ENCODE results near the gene ZDHHC16.

The ZDHHC16 gene

GRCh38 chr10:97428572-97428981, 17.4 kb upstream of the ZDHHC16 start:
- Mint-ChIP-seq H3K4me3 (peak overlapping the region; percentile 76 to 84 (median 82)), H3K27ac (peak overlapping the region; percentile 46 to 82 (median 76)), H3K27me3 (ENCODE audit: low read depth) (no peaks in the 10 kb centered on the region), H3K9me3 (no peaks in the 10 kb centered on the region), H3K36me3 (ENCODE audit: low read depth) (peaks cover 38% of the 10 kb centered on the region), H3K4me1 (peaks cover 19% of the 10 kb centered on the region)
- TF ChIP-seq CTCF (IDR thresholded peaks at IDR 0.05; ENCODE audit: unreplicated experiment in 3 of 3): no peak

- Mint-ChIP-seq H3K4me3 (no peak overlapping the region), H3K9me3 (no peaks in the 10 kb centered on the region), H3K4me1 (no peaks in the 10 kb centered on the region), H3K27ac (no peak overlapping the region), H3K36me3 (ENCODE audit: low read depth) (peaks cover 54% of the 10 kb centered on the region), H3K27me3 (ENCODE audit: low read depth) (no peaks in the 10 kb centered on the region)
- no peak for TF ChIP-seq CTCF (IDR thresholded peaks at IDR 0.05; ENCODE audit: unreplicated experiment in 3 of 3)
Measured at GRCh38 chr10:97434055-97434454, 11.9 kb upstream of the ZDHHC16 start.

GRCh38 chr10:97434557-97434956, 11.4 kb upstream of the ZDHHC16 start:
- H3K36me3 Mint-ChIP-seq (ENCODE audit: low read depth): peaks cover 55% of the 10 kb centered on the region
- TF ChIP-seq CTCF (IDR thresholded peaks at IDR 0.05; ENCODE audit: unreplicated experiment in 3 of 3): no peak
- H3K27me3 Mint-ChIP-seq (ENCODE audit: low read depth): no peaks in the 10 kb centered on the region
- no peak overlapping the region for H3K4me3 Mint-ChIP-seq
- no peaks in the 10 kb centered on the region for H3K9me3 Mint-ChIP-seq
- no peak overlapping the region for H3K27ac Mint-ChIP-seq
- H3K4me1 Mint-ChIP-seq: no peaks in the 10 kb centered on the region

DNA sequence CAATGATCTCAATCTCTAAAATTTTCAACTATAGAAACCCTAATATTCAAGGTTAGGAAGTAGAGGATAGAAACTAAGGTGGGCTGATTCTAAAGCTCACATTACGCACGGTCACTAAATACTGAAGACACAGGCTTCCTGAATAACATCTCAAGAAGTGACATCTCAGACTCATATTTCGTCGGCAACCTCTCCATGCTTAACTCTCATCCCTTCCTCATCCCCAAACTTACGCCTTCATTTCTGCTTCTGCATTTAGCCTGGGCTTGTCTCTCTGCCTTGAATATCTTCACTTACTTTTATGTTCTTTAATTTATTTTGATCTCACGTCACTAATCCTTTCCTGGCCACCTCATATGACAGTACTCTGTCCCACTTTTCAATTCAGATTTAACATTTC, 10.8 kb upstream of the ZDHHC16 start:
- Mint-ChIP-seq H3K4me3 (no peak overlapping the region), H3K27ac (no peak overlapping the region), H3K27me3 (ENCODE audit: low read depth) (no peaks in the 10 kb centered on the region), H3K36me3 (ENCODE audit: low read depth) (peaks cover 55% of the 10 kb centered on the region), H3K9me3 (no peaks in the 10 kb centered on the region), H3K4me1 (no peaks in the 10 kb centered on the region)
- no peak for TF ChIP-seq CTCF (IDR thresholded peaks at IDR 0.05; ENCODE audit: unreplicated experiment in 3 of 3)

GRCh38 chr10:97442277-97442676, 3.7 kb upstream of the ZDHHC16 start:
- TF ChIP-seq CTCF (IDR thresholded peaks at IDR 0.05; ENCODE audit: unreplicated experiment in 3 of 3): no peak
- Mint-ChIP-seq H3K9me3 (no peaks in the 10 kb centered on the region), H3K27ac (no peak overlapping the region), H3K4me1 (peaks cover 15% of the 10 kb centered on the region), H3K36me3 (ENCODE audit: low read depth) (peaks cover 27% of the 10 kb centered on the region), H3K27me3 (ENCODE audit: low read depth) (no peaks in the 10 kb centered on the region), H3K4me3 (no peak overlapping the region)

GRCh38 chr10:97444212-97444611, 1.8 kb upstream of the ZDHHC16 start:
- Mint-ChIP-seq H3K4me1 (peaks cover 24% of the 10 kb centered on the region), H3K27ac (no peak overlapping the region), H3K36me3 (ENCODE audit: low read depth) (peaks cover 29% of the 10 kb centered on the region), H3K4me3 (peak overlapping the region; percentile 96 to 99 (median 98)), H3K27me3 (ENCODE audit: low read depth) (no peaks in the 10 kb centered on the region), H3K9me3 (no peaks in the 10 kb centered on the region)
- TF ChIP-seq CTCF (IDR thresholded peaks at IDR 0.05; ENCODE audit: unreplicated experiment in 3 of 3): no peak

Data from nephron (organoid).